Measurements from ENCODE around the gene TEX10.
"Not testable (repeated sequence)": the region's sequence is repeated elsewhere in the genome, so short reads cannot be mapped to it uniquely, and the experiment has no call there.

Gene TEX10

DNA sequence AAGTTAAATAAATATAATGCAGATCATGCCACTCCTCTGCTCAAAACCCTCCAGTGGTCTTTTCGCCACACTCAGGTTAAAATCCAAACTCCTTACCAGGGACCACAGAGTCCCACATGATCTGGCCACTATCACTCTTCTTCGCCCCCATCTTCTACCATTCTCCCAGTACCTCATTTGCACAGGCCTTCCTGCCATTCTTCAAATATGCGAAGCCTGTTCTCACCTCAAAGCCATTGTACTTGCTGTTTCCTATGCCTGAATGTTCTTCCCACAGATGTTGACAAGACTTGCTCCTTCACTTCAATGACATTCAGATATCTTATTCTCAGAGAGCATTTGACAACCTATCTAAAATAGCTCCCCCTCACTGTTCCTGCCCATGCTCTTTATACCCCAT is 10.9 kb downstream of the TEX10 start:
- no peak for DNase-seq

DNA sequence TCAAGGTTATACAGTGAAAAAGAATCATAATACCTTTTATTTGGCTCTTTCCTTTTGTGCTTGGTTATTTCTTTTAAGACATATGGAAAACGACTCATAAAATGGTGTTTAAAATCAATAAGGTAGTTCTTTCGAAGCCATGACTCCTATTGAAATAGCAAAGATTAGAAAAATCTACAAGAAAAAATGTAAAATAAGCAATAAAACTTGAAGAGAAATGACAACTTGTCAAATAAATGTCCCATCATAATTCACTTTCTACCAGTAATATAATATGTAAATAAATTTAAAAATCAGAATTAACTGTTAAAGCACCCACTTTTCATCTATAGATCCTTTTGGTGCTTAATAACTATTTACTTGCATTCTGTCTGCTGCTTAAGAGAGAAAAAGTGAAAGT is 12.5 kb downstream of the TEX10 start:
- DNase-seq = no peak

DNA sequence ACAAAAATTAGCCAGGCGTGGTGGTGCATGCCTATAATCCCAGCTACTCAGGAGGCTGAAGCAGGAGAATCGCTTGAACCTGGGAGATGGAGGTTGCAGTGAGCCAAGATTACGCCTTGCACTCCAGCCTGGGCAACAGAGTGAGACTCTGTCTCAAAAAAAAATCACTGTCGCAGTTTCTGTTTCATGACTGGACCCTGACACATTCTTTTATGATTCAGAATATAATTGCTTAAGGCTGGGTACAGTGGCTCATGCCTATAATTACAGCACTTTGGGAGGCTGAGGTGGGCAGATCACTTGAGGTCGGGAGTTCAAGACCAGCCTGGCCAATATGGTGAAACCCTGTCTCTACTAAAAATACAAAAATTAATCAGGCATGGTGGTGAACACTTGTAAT is 14.0 kb downstream of the TEX10 start:
- DNase-seq = not testable (repeated sequence)

DNA sequence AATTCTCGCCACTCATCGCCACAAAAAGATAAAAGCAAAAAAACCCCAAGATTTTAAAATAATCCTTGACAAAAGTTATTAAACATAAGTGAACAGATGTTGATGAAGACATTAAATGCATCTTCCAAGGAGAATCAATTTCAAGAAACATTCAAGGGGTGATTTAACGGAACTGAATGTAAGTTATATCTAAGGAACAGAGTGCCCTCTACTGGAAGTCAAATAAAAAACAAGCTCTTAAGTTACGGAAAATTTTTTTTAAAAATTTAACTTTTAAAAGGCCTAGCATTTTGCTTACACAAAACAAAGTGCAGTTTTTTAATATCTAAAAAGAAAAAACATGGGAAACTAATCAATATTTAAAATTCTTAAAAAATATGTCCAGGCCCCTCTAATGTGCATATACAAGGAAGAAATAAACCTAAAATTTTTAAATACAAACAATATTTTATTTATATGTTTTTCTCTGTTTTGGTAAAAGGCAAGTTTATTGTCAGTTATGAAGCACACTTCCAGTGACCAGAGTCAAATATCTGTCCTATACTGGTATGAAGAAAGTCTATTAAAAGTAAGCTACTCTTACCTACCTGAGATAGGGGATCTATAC is 28.0 kb downstream of the TEX10 start:
- no peak for DNase-seq

DNA sequence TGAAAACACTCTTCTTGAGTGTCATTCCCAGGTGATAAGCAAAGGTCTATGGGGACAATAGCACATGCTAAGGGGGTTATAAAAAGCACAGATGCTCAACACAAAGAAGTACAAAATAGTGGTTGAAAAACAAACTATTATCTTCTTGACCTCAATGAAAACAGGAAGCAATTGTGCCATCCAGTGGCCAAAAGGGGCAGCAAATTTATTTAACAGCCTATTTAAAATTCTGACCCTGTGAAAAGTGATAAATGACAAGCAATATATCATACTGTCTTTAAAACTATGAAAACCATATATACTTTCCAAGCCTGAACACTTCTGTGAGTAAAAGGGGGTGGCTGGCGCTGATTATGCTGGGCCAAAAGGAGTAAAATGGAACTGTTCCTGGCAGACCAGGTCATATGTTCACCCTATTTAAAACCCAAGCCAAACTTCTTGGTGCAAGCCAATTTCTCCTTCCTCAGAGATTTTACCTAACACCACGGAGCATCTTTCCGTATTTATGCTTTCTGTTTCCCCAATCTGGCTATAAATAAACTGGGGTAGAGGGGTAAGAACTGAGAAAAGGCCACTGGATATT is 29.7 kb downstream of the TEX10 start:
- DNase-seq = no peak

DNA sequence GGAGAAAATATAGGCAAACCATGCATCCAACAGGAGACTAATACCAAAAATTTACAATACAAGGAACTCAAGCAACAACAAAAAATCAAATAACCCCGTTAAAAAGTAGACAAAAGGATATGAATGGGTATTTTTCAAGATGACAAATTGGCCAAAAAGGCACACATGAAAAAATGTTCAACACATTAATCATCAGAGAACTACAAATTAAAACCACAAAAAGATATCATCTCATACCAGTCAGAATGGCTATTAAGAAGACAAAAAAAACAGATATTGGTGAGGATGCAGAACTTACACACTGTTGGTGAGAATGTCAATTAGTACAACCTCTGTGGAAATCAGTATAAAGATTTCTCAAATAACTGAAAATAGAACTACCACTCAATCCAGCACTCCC is 35.0 kb downstream of the TEX10 start:
- no peak for DNase-seq

DNA sequence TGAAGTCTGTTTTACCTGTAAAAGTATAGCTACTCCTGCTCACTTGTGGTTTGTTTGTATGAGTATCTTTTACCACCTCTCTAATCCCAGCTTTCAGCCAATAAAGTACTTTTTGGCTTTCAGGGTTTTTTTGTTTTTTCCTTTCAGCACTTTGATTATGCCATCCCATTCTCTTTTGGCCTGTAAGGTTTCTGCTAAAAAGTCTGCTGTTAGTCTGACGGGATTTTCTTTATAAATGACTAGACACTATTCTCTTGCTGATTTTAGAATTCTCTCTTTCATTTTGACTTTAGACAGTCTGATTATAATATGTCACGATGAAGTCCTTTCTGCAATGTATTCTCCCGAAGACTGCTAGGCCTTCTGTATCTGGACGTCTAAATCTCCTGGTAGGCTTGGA is 37.2 kb downstream of the TEX10 start:
- no peak for DNase-seq

DNA sequence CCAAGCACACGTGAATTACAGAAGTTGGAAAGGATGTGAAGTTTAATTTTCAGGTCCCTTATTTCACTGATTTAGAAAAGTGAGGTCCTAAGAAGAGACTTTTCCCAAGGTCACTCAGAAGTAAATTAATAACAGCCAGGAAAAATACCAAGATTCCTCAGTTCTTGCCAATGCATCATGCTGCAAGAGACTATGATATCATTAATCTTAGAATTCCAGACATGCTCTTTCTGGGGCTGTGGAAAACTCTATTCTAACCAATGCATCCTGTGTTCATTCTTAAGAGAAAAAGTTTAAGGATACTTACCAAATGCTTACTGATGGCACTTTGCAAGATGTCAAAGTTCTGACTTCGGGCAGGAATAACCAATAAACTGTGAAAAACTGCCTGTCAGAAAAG is 42.8 kb downstream of the TEX10 start:
- DNase-seq = no peak

DNA sequence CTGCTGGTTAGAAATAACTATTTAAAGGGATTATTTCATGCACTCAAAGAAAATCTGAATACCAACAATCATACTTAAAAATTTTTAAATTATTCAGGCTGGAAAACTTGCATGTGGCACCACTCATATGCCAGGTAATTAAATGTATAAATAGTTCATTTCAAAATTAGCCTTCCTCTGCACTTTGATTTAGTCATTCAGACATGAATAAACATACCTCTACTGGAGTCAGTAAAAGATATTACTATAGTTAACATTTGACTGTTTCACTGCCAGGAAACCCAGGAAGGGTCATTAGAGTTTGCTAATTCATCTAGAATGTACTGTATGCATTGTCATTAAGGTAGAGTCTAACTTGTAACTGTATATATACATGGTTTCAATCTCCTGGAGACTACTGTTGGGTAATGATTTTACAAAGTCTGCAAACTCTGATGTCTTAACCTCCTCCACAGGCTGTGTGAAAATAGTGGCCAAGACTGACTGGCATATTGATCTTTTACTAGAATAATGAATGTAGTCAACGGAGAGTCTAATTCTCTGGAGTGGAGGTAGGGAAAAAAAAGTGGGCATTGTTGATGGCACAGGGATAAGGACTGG is 43.7 kb downstream of the TEX10 start:
- no peak for DNase-seq

DNA sequence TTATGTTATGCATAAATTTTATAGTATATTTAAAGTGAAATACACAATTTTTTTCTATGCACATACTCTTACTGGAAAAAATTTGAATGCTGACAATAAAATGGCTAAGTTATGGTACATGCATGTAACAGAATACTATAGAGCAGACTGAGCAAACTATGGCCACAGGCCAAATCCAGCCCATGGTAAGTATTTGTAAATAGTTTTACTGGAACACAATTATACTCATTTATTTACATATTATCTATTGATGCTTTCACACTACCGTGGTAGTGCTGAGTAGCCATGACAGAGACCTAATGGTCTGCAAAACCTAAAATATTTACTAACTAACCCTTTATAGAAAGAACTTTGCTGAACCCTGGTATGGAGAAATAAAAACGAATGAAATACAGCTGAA is 45.7 kb downstream of the TEX10 start:
- DNase-seq = no peak

DNA sequence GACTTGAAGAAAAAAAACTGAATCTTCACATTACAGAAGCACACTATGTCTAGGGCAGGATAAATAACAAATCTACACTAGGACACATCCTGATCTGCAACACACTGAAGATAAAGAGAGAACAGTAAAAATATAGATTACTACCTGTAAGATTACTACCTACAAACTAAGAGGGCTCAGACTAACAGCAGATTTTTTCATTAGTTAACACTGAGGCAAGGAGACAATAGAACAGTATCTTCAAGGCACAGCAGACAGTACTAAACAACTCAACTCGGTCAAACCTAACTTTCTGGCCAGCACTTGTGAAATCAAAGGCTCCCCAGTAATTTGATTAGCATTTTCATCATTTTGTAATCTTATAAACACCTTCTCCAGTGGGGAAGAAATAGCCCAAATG is 46.5 kb downstream of the TEX10 start:
- no peak for DNase-seq

DNA sequence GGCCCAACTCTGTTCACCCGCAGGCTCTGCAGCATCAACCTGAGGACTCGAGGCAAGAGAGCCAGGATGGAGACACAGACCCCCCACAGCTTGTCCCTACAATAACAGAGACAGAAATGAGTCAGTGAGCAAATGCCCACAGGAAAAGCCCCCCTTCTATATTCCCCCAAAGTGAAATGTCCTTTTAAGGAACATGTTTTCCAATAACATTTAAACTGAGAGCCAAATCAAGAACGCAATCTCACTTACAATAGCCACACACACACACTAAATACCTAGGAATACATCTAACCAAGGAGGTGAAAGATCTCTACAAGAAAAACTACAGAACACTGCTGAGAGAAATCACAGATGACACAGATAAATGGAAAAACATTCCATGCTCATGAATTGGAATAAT is 49.0 kb downstream of the TEX10 start:
- no peak for DNase-seq

DNA sequence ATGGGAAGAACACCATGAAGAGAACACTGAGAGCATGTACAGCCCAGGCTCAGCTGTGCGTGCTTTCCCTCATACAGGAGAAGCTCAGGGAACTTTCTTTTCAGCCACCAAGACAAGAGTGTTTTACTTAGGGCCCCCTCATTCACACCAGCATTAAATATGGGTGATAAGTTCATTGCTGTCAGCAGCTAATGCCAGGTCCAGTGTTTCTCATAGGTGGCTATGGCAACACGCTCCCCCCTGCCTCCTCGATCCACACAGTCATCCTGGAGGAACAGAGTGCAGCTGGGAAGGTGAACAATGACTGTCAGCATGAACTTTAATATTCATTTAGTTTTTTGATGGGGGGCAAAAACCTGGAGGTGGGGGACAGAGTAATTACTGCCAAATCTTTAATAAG is 54.4 kb downstream of the TEX10 start:
- no peak for DNase-seq

DNA sequence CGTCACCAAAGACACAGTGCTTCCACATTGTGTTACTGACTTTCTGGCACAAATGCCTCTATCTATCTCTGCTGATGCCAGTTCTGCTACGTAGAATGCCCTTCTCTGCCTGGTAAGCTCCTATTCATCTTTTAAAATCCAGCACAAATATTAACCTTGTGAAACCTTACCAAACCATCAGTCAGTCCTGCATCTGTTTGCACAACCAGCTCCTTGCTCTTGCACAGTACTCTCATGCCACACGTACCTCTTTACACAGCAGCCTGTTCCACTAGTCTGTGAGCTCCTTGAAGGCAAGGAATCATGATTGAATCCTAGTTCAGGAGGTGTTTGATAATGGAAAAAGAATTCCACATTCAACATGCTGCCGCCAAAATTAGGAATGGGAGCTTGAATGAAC is 56.3 kb downstream of the TEX10 start:
- no peak for DNase-seq

DNA sequence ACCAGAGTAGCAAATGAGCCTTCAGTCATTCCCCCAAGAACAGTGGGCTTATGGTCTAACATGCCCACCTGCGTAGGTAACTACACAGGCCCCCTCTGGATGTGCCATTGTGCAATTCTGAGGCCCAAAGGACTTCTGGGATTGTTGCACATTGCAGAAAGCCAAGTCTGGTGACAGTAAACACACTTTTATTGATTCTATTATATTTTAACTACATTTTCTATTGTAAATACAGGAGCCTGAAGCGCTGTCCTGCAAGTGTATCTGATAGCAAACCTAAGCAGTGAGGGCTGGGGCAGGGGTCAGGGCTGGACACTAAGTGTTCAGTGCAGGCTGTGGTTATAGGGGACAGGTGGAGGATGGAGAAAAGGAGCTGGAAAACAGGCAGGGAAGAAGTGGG is 57.5 kb downstream of the TEX10 start:
- DNase-seq = no peak

DNA sequence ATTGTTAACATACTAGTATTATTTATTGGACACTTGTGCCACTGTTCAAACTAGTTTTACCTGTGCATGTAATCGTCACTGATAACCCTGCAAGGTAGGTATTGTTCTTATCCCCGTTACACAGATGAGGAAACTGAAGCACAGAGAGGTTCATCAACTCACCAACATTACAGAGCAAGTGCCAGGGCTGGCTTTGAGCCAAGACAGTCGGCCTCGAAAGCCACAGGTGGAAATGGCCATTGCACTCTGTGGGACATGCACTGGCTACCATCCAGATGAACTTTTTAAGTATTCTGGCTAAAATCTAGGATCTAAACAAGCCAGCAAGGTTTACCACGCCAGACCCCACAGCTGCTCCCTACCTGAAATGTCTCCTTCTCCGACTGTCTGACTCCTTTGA is 57.9 kb downstream of the TEX10 start:
- no peak for DNase-seq

DNA sequence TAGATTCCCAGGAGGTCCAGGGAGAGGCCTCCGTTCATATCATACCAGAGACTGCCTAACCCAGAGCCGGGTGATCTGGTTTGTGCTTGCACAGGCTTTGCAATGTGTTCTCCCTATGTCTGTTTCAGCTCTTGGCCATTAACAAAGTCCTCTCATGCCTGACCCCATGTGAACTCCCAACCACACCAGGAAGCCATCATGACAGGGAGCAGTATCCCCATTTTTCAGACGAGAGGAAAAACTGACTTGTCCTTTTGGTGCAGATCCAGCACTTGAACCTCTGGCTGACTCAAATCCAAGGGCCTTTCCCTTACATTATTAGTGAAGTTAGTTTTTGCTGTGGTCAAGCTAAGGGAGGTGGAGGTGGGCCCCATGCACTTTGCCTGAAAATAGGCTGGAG is 58.4 kb downstream of the TEX10 start:
- DNase-seq = no peak

DNA sequence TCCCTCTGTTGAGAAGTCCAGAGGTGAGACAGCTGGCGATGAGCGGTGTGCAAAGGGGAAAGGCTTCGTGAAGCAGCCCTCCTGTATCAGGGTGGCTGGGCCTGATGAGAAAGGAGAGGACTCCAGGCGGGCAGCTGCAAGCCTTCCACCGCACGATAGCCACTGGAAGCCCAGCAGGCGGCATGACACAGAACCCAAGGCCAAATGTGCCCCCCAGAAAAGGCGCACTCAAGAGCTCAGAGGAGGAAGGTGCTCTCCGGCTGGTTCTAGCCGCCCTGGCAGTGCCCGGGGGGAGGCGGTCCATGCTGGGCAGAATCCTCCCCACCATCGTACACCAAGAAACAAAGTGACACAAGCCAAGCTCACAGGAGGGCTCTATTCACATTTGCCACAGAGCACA is 60.3 kb downstream of the TEX10 start:
- DNase-seq = no peak

DNA sequence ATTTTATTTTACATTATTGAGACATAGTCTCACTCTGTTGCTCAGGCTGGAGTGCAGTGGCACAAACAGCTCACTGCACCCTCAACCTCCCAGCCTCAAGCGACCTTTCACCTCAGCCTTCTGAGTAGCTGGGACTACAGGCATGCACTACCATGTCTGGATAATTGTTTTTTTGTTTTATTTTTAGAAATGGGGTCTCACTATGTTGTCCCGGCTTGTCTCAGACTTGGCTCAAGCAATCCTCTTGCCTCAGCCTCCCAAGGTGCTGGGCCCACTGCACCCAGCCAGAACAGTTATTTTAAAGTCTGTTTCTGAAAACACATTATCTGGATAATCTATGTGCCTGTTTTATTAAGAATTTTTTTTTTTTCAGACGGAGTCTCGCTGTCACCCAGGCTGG is 62.0 kb downstream of the TEX10 start:
- DNase-seq = no peak

DNA sequence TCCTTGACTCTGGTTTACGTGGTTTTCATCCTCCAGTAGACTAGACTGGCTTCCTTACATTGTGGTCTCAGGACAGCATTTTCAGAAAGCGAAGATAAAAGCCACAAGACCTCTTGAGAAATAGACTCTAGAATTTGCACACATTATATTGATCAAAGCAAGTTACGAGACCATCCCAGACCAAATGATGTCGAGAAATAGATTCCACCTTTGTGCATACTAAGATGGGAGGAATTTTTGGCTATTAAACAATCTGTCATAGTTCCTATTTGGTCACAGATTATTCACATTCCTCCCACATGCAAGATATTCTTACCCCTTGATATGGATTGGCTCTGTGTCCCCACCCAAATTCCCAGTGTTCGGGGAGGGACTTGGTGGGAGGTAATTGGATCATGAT is 65.6 kb downstream of the TEX10 start:
- no peak for DNase-seq

DNA sequence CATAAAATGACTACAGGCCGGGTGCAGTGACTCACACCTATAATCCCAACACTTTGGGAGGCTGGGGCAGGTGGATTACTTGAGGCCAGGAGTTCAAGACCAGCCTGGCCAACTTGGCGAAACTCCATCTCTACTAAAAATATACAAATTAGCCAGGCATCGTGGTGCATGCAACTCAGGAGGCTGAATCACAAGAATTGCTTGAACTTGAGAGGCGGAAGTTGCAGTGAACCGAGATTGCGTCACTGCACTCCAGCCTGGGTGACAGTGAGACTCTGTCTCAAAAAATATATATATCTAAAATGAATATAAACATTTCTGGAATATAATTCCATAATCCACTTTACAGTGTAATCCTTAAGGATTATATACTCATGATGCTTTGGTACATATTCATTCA is 66.5 kb downstream of the TEX10 start:
- DNase-seq = no peak

DNA sequence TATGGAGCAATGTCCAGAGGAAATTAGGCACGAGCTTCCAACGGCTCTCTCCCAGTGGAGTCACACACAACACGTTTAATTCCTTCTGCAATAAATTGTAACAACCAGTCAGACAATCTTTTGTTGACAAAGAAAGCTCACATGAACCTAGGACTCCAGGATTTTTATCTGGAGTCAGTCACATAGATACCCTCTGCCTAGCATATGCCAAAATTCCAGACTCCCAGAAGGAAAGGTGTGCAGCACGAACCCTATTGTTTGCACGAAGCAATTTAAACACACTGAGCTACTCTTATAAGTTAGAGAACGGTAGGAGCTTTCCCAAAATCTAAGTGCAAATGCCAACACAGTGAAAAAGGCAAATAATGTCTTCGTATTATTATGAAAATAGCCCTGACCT is 67.1 kb downstream of the TEX10 start:
- DNase-seq = no peak

DNA sequence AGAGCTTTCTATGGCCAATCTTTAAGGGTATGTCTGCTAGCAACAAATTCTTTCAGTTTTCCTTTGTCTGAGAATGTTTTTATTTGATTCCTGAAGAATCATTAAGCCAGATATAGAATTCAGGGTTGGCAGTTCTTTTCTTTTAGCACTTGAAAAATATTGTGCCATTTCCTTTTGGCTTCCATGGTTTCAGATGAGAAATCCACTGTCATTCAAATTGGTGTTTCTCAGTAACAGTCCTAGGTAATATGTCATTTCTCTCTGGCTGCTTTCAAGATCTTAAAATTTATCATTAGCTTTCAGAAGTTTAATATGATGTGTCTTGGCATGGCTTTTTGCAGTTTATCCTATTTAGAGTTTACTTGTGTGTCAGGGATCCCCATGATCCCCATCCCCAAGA is 67.7 kb downstream of the TEX10 start:
- DNase-seq = no peak

DNA sequence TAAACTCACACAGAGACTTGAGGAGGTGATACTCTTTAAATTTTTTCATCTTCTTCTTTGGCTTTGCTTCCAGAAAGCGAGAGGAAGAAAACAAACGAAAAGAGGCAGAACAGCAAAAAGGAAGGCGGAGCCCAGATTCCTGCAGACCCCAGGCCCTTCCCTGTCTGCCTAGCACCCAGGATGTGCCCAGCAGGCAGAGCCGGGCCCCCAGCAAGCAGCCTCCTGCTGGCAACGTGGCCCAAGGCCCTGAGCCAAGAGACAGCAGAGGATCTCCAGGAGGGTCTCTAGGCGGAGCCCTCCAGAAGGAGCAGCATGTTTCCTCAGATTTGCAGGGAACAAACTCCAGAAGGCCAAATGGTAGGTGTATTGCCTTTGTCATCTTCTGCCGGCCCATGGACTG is 68.5 kb downstream of the TEX10 start:
- no peak for DNase-seq

DNA sequence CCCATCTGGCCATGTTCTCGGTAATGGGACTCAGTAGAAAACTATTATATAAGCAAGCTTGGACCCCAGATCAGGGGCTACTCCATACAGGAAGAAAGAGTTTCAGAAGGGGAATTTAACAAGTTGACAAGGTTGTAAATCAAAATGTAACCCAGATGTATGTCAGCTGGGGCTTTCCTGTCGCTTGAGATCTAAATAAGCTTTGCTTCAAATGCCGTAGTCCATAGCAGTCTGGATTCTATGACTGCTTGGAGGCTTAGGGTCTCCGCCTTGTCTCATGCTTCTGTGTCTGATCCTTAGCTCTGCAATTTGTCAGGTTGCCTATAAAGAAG is 70.4 kb downstream of the TEX10 start:
- DNase-seq = no peak

Data from activated T-cell treated with anti-CD3 and anti-CD28 coated beads, Interleukin-2, amount 50 U/mL, for 48 hours (primary cell).